Subcutaneous abdominal adipose tissue (tissue), 5 donors: Measurements from ENCODE around the gene ADORA1.

Experiments used
- H3K27ac ChIP-seq: one replicate; pipeline ENCODE4 v1.7.0; 2013; ENCODE audit warnings: low read depth, mild to moderate bottlenecking, inconsistent platforms, low read length, moderate library complexity
- H3K27me3 ChIP-seq, 5 donors: one replicate each; pipeline ENCODE4 v1.7.0; 2013; ENCODE audit warnings: low read length in 5 of 5, inconsistent platforms in 1 of 5; ENCODE audit not compliant: control insufficient read depth in 5 of 5, insufficient read depth in 4 of 5
- H3K36me3 ChIP-seq, 5 donors: one replicate each; pipeline ENCODE4 v1.7.0; 2013; ENCODE audit warnings: low read length in 5 of 5; ENCODE audit not compliant: control insufficient read depth in 5 of 5, insufficient read depth in 5 of 5
- H3K4me1 ChIP-seq, 5 donors: one replicate each; pipeline ENCODE4 v1.7.0; 2013; ENCODE audit warnings: low read length in 5 of 5, mild to moderate bottlenecking in 3 of 5, moderate library complexity in 1 of 5; ENCODE audit not compliant: control insufficient read depth in 5 of 5, insufficient read depth in 5 of 5
- H3K4me3 ChIP-seq, 5 donors: one replicate each; pipeline ENCODE4 v1.7.0; 2013; ENCODE audit warnings: low read length in 5 of 5, low read depth in 1 of 5
- H3K9ac ChIP-seq, 5 donors: one replicate each; pipeline ENCODE4 v1.7.0; 2013; ENCODE audit warnings: low read length in 5 of 5, mild to moderate bottlenecking in 4 of 5, moderate library complexity in 3 of 5
- H3K9me3 ChIP-seq, 5 donors: one replicate each; pipeline ENCODE4 v1.7.0; 2013; ENCODE audit warnings: low read length in 5 of 5; ENCODE audit not compliant: control insufficient read depth in 5 of 5
- donor health status: healthy.
- donor health status: healthy.
- donor health status: healthy.
- donor health status: healthy.
- donor health status: healthy.

The ADORA1 gene

GRCh38 chr1:203208181-203208580 lies 80.7 kb downstream of the ADORA1 start:
- no peaks in the 10 kb centered on the region for H3K27me3 ChIP-seq
- peaks cover 0 to 2% (median 0%) of the 10 kb centered on the region in 5 donors for H3K4me1 ChIP-seq
- no peaks in the 10 kb centered on the region for H3K9me3 ChIP-seq
- H3K27ac ChIP-seq: no peak overlapping the region
- H3K4me3 ChIP-seq: no peak overlapping the region
- no peak overlapping the region for H3K9ac ChIP-seq
- H3K36me3 ChIP-seq: no peaks in the 10 kb centered on the region

- Histone ChIP-seq H3K27me3 (no peaks in the 10 kb centered on the region), H3K9me3 (no peaks in the 10 kb centered on the region)
Measured at GRCh38 chr1:203210350-203210749, 82.8 kb downstream of the ADORA1 start.

GRCh38 chr1:203210988-203211387 lies 83.5 kb downstream of the ADORA1 start:
- Histone ChIP-seq H3K9ac (no peak overlapping the region), H3K4me1 (peaks cover 0 to 2% (median 0%) of the 10 kb centered on the region in 5 donors), H3K4me3 (no peak overlapping the region), H3K36me3 (no peaks in the 10 kb centered on the region), H3K27ac (no peak overlapping the region), H3K9me3 (no peaks in the 10 kb centered on the region), H3K27me3 (no peaks in the 10 kb centered on the region)

More at GRCh38 chr1:203210350-203210749, 82.8 kb downstream of the ADORA1 start:
- Histone ChIP-seq H3K4me1 (peaks cover 0 to 2% (median 0%) of the 10 kb centered on the region in 5 donors), H3K9ac (no peak overlapping the region), H3K27ac (no peak overlapping the region), H3K36me3 (no peaks in the 10 kb centered on the region), H3K4me3 (no peak overlapping the region)

GRCh38 chr1:203211812-203212211 lies 84.3 kb downstream of the ADORA1 start:
- peaks cover 0 to 2% (median 0%) of the 10 kb centered on the region in 5 donors for H3K27me3 ChIP-seq
- H3K36me3 ChIP-seq: no peaks in the 10 kb centered on the region
- peaks cover 0 to 2% (median 0%) of the 10 kb centered on the region in 5 donors for H3K4me1 ChIP-seq
- no peak overlapping the region for H3K4me3 ChIP-seq
- no peak overlapping the region for H3K9ac ChIP-seq
- no peaks in the 10 kb centered on the region for H3K9me3 ChIP-seq
- no peak overlapping the region for H3K27ac ChIP-seq

GRCh38 chr1:203213126-203213525 lies 85.6 kb downstream of the ADORA1 start:
- no peak overlapping the region for H3K4me3 ChIP-seq
- peaks cover 3 to 12% (median 5%) of the 10 kb centered on the region in 5 donors for H3K27me3 ChIP-seq
- no peaks in the 10 kb centered on the region for H3K9me3 ChIP-seq
- H3K4me1 ChIP-seq: peaks cover 0 to 2% (median 0%) of the 10 kb centered on the region in 5 donors
- H3K9ac ChIP-seq: no peak overlapping the region
- H3K27ac ChIP-seq: no peak overlapping the region
- no peaks in the 10 kb centered on the region for H3K36me3 ChIP-seq

- Histone ChIP-seq H3K27me3 (peaks cover 3 to 14% (median 7%) of the 10 kb centered on the region in 5 donors), H3K27ac (no peak overlapping the region), H3K36me3 (no peaks in the 10 kb centered on the region), H3K9ac (no peak overlapping the region), H3K4me1 (peaks cover 0 to 2% (median 0%) of the 10 kb centered on the region in 5 donors), H3K4me3 (no peak overlapping the region), H3K9me3 (no peaks in the 10 kb centered on the region)
Measured at GRCh38 chr1:203214871-203215270, 87.3 kb downstream of the ADORA1 start.

- Histone ChIP-seq H3K27me3 (peaks cover 3 to 14% (median 7%) of the 10 kb centered on the region in 5 donors), H3K4me3 (no peak overlapping the region), H3K4me1 (peaks cover 0 to 2% (median 0%) of the 10 kb centered on the region in 5 donors), H3K36me3 (no peaks in the 10 kb centered on the region), H3K9me3 (no peaks in the 10 kb centered on the region), H3K27ac (no peak overlapping the region), H3K9ac (no peak overlapping the region)
Measured at GRCh38 chr1:203215573-203215972, 88.0 kb downstream of the ADORA1 start.

GRCh38 chr1:203216274-203217138 lies 89.0 kb downstream of the ADORA1 start:
- no peak overlapping the region for H3K4me3 ChIP-seq
- H3K27me3 ChIP-seq: peaks cover 3 to 14% (median 7%) of the 10 kb centered on the region in 5 donors
- H3K9ac ChIP-seq: no peak overlapping the region
- H3K9me3 ChIP-seq: no peaks in the 10 kb centered on the region
- peaks cover 0 to 2% (median 0%) of the 10 kb centered on the region in 5 donors for H3K4me1 ChIP-seq
- H3K36me3 ChIP-seq: no peaks in the 10 kb centered on the region
- H3K27ac ChIP-seq: no peak overlapping the region
